ENCODE measurements around the gene TP63. TPM values are rescaled to one million over a fixed set of nuclear protein-coding genes. Genes with fewer than 3 reads are reported as not detected.

The TP63 gene
- total RNA-seq, 1 donor from 2014 or later: 144 TPM

GRCh38 chr3:189901481-189901880, 270.3 kb downstream of the TP63 start:
- H3K27ac ChIP-seq: no peak overlapping the region

DNA sequence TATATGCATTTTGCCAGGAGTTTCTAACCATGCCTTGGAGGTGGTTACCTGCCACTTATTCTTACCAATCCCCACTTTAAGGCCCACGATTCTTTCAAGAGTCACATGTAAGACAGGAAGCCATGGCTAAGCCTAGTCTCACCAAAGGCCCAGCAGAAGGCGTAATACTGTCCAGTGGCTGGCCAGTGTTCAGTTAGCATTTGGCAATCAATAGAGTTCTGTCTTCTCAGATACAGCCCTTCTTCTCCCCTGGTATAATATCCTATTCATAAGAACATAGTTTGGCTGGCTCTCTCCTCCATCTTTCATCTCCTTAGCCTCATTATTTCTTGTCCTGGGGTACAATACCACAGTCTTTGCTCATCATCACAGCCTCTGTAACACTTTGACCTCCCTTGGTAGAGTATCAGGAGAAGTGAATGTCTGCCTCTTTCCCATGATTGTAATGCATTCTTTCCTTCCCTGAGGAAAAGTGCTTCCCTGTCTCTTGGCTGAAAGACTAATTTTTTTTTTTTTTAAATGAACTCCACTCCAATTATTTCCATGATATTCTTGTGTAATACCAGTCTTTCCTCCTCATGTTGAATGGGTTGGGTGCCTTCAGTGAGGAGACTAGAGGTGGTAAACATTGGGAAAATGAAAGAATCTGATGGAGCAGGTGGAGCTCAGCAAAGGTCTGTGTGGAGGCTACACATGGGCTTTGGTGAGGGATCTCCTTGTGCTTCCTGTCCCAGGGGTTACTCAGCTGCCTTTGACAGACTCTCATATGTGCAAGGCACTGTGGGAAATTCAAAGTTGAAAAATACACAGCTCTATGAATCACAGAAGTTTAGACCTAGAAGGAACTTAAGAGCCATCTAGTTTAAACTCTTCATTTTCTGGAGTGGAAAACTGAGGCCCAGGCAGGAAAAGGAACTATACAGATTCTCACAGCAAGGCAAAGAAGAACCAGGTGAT, 271.3 kb downstream of the TP63 start:
- Histone ChIP-seq H3K9me3 (no peaks in the 10 kb centered on the region), H3K36me3 (no peaks in the 10 kb centered on the region), H3K4me3 (no peak overlapping the region)

More at GRCh38 chr3:189901481-189901880, 270.3 kb downstream of the TP63 start:
- Histone ChIP-seq H3K4me1 (no peaks in the 10 kb centered on the region), H3K36me3 (no peaks in the 10 kb centered on the region), H3K27me3 (no peaks in the 10 kb centered on the region), H3K9me3 (no peaks in the 10 kb centered on the region), H3K4me3 (no peak overlapping the region)
- no peak for DNase-seq (ENCODE audit: extremely low spot score in 2 of 2)
- intact Hi-C loops (cut with DNase I): no loop called here
- TF ChIP-seq POLR2A (IDR thresholded peaks at IDR 0.05) (no peak), POLR2AphosphoS5 (IDR thresholded peaks at IDR 0.05; ENCODE audit: insufficient read depth in 1 of 2, low read depth in 1 of 2) (no peak), CTCF (IDR thresholded peaks at IDR 0.05) (no peak)

DNA sequence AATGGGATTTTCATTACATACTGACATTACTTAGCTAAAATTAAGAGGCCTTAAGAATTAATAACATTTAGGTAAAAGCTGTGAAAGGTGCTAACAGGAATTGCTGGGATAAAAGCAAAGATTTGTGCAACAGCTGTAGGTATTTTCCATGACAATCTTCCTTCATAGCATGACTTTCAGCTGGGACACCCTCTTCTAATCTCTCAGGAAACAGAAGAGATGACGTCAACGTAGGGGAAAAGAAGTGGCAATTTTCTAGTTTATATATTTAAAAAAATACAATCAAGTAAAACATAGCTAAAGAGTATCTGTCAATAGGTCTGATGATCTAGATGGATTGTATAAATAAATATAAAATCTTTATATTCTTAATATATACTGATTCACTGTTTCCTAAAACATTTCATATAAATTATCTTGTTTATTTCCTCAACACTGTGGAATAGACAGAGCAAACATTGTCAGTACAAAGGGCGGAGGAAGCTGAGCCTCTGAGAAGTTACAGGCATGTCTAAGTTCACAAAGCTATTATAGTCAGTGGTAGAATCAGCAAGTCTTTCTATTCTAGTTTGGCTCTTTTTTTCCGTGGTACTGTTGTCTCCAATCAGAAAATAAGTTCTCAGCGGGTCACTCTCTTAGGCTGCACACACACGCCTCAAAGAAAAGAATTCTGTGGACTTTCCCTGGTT, 272.5 kb downstream of the TP63 start:
- Histone ChIP-seq H3K27ac (no peak overlapping the region), H3K4me3 (no peak overlapping the region), H3K27me3 (no peaks in the 10 kb centered on the region), H3K36me3 (no peaks in the 10 kb centered on the region), H3K9me3 (no peaks in the 10 kb centered on the region), H3K4me1 (no peaks in the 10 kb centered on the region)
- intact Hi-C loops (cut with DNase I): no loop called here
- no peak for DNase-seq (ENCODE audit: extremely low spot score in 2 of 2)
- no peak for TF ChIP-seq POLR2A (IDR thresholded peaks at IDR 0.05)
- TF ChIP-seq POLR2AphosphoS5 (IDR thresholded peaks at IDR 0.05; ENCODE audit: insufficient read depth in 1 of 2, low read depth in 1 of 2): no peak
- TF ChIP-seq CTCF (IDR thresholded peaks at IDR 0.05): no peak

More for the DNA sequence above, 271.3 kb downstream of the TP63 start:
- Histone ChIP-seq H3K27me3 (no peaks in the 10 kb centered on the region), H3K27ac (no peak overlapping the region), H3K4me1 (no peaks in the 10 kb centered on the region)
- TF ChIP-seq POLR2AphosphoS5 (IDR thresholded peaks at IDR 0.05; ENCODE audit: insufficient read depth in 1 of 2, low read depth in 1 of 2) (no peak), POLR2A (IDR thresholded peaks at IDR 0.05) (no peak), CTCF (IDR thresholded peaks at IDR 0.05) (no peak)
- intact Hi-C loops (cut with DNase I): no loop called here
- DNase-seq (ENCODE audit: extremely low spot score in 2 of 2): no peak

DNA sequence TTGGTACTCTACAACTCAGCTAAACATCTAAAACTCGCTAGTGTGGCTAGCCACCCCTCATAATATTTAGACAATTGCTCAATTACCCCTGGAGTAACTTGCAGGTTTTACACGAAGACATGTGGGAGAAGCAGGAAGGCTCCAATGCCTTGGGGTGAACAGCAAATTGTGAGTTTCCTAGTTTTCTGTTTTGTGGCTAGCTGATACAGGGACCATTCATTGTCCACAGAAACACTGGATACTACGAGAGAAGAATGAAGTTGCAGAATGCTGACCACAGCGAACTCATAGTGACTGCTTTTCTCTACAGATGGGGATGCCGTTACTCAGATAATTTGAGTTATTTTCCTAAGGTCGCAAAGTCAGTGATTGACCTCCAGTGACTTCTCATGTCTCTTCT, 276.6 kb downstream of the TP63 start:
- no peaks in the 10 kb centered on the region for H3K4me1 ChIP-seq
- DNase-seq (ENCODE audit: extremely low spot score in 2 of 2): no peak
- TF ChIP-seq POLR2AphosphoS5 (IDR thresholded peaks at IDR 0.05; ENCODE audit: insufficient read depth in 1 of 2, low read depth in 1 of 2) (no peak), POLR2A (IDR thresholded peaks at IDR 0.05) (no peak)
- H3K27ac ChIP-seq: no peak overlapping the region
- no peaks in the 10 kb centered on the region for H3K9me3 ChIP-seq
- H3K27me3 ChIP-seq: no peaks in the 10 kb centered on the region
- H3K36me3 ChIP-seq: no peaks in the 10 kb centered on the region
- intact Hi-C loops (cut with DNase I): no loop called here
- H3K4me3 ChIP-seq: no peak overlapping the region

DNA sequence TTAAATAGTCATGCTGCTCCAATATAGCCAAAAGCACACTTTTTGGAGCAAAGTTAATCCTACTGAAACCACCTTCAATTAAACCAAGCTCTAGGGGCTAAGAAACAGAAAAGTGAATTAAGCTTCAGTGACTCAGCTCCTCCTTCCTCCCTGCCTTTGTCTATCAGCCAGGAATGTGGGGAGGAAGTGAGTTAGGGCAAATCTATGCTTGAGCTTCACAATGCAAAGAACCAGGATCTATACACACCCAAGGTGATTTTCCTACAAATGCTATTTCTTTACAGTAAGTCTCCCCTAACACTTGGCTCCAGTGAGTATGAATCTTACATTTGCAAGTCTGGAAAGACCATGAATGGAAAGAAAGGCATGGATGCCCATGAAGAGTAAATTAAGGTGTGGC, 277.5 kb downstream of the TP63 start:
- TF ChIP-seq POLR2AphosphoS5 (IDR thresholded peaks at IDR 0.05; ENCODE audit: insufficient read depth in 1 of 2, low read depth in 1 of 2) (peak in 1 of 2 donors; percentile 40), CTCF (IDR thresholded peaks at IDR 0.05) (no peak), POLR2A (IDR thresholded peaks at IDR 0.05) (no peak)
- Histone ChIP-seq H3K27ac (no peak overlapping the region), H3K27me3 (no peaks in the 10 kb centered on the region), H3K4me1 (no peaks in the 10 kb centered on the region), H3K4me3 (no peak overlapping the region), H3K9me3 (no peaks in the 10 kb centered on the region), H3K36me3 (no peaks in the 10 kb centered on the region)
- DNase-seq (ENCODE audit: extremely low spot score in 2 of 2): no peak
- intact Hi-C loops (cut with DNase I): no loop called here
